Stomach (tissue), 4 donors: ENCODE data around the gene CACNA1H.

Experiments
- EP300 ChIP-seq: sonication (generic); formaldehyde crosslinking; IDR thresholded peaks from one replicate; pipeline ENCODE4 v1.6.1; 2017; ENCODE audit warnings: antibody characterized with exemption
- POLR2A ChIP-seq, 4 donors: fragments of 450-650 bp; IDR thresholded peaks; one replicate each; pipeline ENCODE4 v1.6.1; 2016; ENCODE audit warnings: antibody characterized with exemption in 4 of 4, control low read depth in 2 of 4, mild to moderate bottlenecking in 1 of 4, moderate library complexity in 1 of 4
- POLR2AphosphoS5 ChIP-seq, 3 donors: sonication (generic); formaldehyde crosslinking; IDR thresholded peaks; one replicate each; pipeline ENCODE4 v1.6.1; 2016; ENCODE audit warnings: antibody characterized with exemption in 3 of 3
- TF ChIP-seq, protein P1 (sequence below), 7 experiments: fragments of 450-650 bp in 4 of 7; fragments of 200-600 bp in 3 of 7; sonication (generic) in 3 of 7; IDR thresholded peaks; one replicate each; pipeline ENCODE4 v1.5.1; 2016 to 2019; ENCODE audit warnings: antibody characterized with exemption in 7 of 7, control low read depth in 2 of 7, mild to moderate bottlenecking in 1 of 7

DNA sequence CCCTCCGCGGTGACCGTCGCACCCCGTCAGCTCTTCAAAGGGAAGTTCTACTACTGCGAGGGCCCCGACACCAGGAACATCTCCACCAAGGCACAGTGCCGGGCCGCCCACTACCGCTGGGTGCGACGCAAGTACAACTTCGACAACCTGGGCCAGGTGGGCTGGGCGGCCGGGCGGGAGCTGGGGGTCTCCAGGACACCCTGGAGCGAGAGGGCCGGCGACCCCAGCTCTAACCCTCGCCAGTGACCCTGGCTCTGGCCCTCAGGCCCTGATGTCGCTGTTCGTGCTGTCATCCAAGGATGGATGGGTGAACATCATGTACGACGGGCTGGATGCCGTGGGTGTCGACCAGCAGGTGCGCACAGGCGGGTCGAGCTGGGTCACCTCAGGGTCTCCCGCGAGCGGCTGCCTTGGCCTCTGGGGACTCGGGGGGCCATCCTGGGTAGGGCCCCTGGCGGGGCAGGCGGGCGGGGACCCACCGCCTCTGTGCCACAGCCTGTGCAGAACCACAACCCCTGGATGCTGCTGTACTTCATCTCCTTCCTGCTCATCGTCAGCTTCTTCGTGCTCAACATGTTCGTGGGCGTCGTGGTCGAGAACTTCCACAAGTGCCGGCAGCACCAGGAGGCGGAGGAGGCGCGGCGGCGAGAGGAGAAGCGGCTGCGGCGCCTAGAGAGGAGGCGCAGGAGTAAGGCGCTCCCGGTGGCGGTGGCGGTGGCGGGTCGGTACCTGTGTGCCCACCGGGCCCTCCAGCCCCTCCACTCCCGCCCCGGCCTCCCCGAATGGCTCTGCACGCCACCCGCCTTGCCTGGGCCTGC lies 58.8 kb downstream of the CACNA1H start:
- TF ChIP-seq, protein P1, sequence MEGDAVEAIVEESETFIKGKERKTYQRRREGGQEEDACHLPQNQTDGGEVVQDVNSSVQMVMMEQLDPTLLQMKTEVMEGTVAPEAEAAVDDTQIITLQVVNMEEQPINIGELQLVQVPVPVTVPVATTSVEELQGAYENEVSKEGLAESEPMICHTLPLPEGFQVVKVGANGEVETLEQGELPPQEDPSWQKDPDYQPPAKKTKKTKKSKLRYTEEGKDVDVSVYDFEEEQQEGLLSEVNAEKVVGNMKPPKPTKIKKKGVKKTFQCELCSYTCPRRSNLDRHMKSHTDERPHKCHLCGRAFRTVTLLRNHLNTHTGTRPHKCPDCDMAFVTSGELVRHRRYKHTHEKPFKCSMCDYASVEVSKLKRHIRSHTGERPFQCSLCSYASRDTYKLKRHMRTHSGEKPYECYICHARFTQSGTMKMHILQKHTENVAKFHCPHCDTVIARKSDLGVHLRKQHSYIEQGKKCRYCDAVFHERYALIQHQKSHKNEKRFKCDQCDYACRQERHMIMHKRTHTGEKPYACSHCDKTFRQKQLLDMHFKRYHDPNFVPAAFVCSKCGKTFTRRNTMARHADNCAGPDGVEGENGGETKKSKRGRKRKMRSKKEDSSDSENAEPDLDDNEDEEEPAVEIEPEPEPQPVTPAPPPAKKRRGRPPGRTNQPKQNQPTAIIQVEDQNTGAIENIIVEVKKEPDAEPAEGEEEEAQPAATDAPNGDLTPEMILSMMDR (IDR thresholded peaks at IDR 0.05) = no peak
- TF ChIP-seq POLR2AphosphoS5 (IDR thresholded peaks at IDR 0.05) = no peak
- no peak for TF ChIP-seq POLR2A (IDR thresholded peaks at IDR 0.05)
- no peak for TF ChIP-seq EP300
